ENCODE measurements around the gene DBNL.

- TF ChIP-seq CTBP1 (IDR thresholded peaks at IDR 0.05; ENCODE audit: borderline replicate concordance) = no peak
- TF ChIP-seq ARNT (IDR thresholded peaks at IDR 0.05) = no peak
- no peak for TF ChIP-seq SP1 (IDR thresholded peaks at IDR 0.05)
- no peak for TF ChIP-seq FOXA1 (IDR thresholded peaks at IDR 0.05)
- no peak for TF ChIP-seq BHLHE40 (IDR thresholded peaks at IDR 0.05; ENCODE audit: borderline replicate concordance)
- no peak for TF ChIP-seq LEF1 (IDR thresholded peaks at IDR 0.05; ENCODE audit: borderline replicate concordance)
- no peak for TF ChIP-seq FOXM1 (IDR thresholded peaks at IDR 0.05; ENCODE audit: borderline replicate concordance)
- TF ChIP-seq NFRKB (IDR thresholded peaks at IDR 0.05) = no peak
These were observed 43.7 kb downstream of the DBNL start for GRCh38 chr7:44087911-44088838.

All from HEK293T (cell line).